Right lobe of liver (tissue), 4 donors: ENCODE data around the gene CCSER1.

Source experiments
- CTCF ChIP-seq, 4 donors: fragments of 200-600 bp in 3 of 4; fragments of 450-650 bp in 1 of 4; IDR thresholded peaks; one replicate each; pipeline versions ENCODE4 v1.5.1 to v1.8.0; 2016 to 2022; ENCODE audit warnings: antibody characterized with exemption in 4 of 4, mild to moderate bottlenecking in 2 of 4
- POLR2A ChIP-seq: fragments of 450-650 bp; IDR thresholded peaks from one replicate; pipeline ENCODE4 v1.6.1; 2017; ENCODE audit warnings: antibody characterized with exemption, mild to moderate bottlenecking
- donor health status: DM: no; HTN: no; CAD: no.
- donor health status: DM: no; HTN: no; CAD: no.
- donor health status: DM: no; HTN: yes; CAD: no.

DNA sequence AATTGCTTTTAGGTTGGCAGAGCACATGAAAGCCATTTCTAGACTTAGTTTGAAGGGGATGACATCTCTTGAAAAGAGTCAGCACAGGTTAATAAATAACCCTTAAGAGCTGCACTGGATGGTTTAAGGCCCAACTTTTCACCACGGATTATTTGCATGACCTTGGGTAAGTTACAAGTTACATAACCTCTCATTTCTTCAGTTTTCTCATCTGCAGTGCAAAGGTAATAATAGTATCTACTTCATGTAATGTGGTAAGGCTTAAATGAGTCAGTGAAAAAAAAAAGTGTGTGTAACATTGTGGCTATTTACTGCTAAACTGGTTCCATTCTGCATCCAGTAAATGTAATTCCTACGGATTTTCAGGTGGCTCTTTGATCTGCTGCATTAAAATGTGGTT lies 715.8 kb downstream of the CCSER1 start:
- TF ChIP-seq CTCF (IDR thresholded peaks at IDR 0.05) (no peak), POLR2A (no peak)
